GM12878 (cell line): ENCODE measurements around the gene SLC12A5.
A peak's percentile ranks its signal among the peaks of the same experiment; 100 is the strongest.

Experiments
- CEBPB ChIP-seq, 2 experiments: fragments of 150-350 bp in 1 of 2; IDR thresholded peaks; 2 replicates each; pipeline ENCODE4 v1.6.1; 2012 to 2014; ENCODE audit warnings: low read depth in 2 of 2, low read length in 2 of 2, borderline replicate concordance in 1 of 2, inconsistent platforms in 1 of 2
- CTCF ChIP-seq, 3 experiments: IDR thresholded peaks in 2 of 3; conservative IDR thresholded peaks in 1 of 3; 2 replicates each; pipeline ENCODE4 v1.5.1; 2011; ENCODE audit warnings: low read depth in 3 of 3, low read length in 3 of 3, mild to moderate bottlenecking in 3 of 3, control low read depth in 2 of 3, moderate library complexity in 2 of 3, inconsistent platforms in 1 of 3, mixed read lengths in 1 of 3; ENCODE audit not compliant: control insufficient read depth in 2 of 3, insufficient read depth in 1 of 3; ENCODE audit errors: extremely low read depth in 1 of 3
- E2F4 ChIP-seq: IDR thresholded peaks from 2 replicates; pipeline ENCODE4 v1.6.1; 2012; ENCODE audit warnings: low read depth, low read length, improper control_type of control experiment
- EZH2 ChIP-seq: IDR thresholded peaks from 2 replicates; pipeline ENCODE4 v1.6.1; 2012; ENCODE audit warnings: low read depth, mild to moderate bottlenecking, control low read depth, inconsistent platforms, low read length, borderline replicate concordance; ENCODE audit not compliant: control insufficient read depth
- JUND ChIP-seq: IDR thresholded peaks from 2 replicates; pipeline ENCODE4 v1.6.1; 2012; ENCODE audit warnings: low read depth, mild to moderate bottlenecking, low read length, improper control_type of control experiment, moderate library complexity
- POLR2AphosphoS5 ChIP-seq: IDR thresholded peaks from 2 replicates; pipeline ENCODE4 v1.6.1; 2011; ENCODE audit warnings: mild to moderate bottlenecking, low read length, inconsistent platforms
- SMAD1 ChIP-seq: fragments of 450-650 bp; IDR thresholded peaks from 2 replicates; pipeline ENCODE4 v1.6.1; 2018; ENCODE audit warnings: mild to moderate bottlenecking, low read depth; ENCODE audit not compliant: partially characterized antibody
- SMC3 ChIP-seq: IDR thresholded peaks from 2 replicates; pipeline ENCODE4 v1.6.1; 2011; ENCODE audit warnings: low read length, improper control_type of control experiment, borderline replicate concordance
- ZNF217 ChIP-seq: fragments of 450-650 bp; IDR thresholded peaks from 2 replicates; pipeline ENCODE4 v1.6.1; 2017; ENCODE audit warnings: antibody characterized with exemption, mild to moderate bottlenecking
- ZNF274 ChIP-seq: IDR thresholded peaks from one replicate; pipeline ENCODE4 v1.8.0; 2011; ENCODE audit not compliant: insufficient read length, insufficient read depth
- TF ChIP-seq, protein P1 (sequence below): IDR thresholded peaks from 2 replicates; pipeline ENCODE4 v1.6.1; 2012; ENCODE audit warnings: low read depth, low read length, improper control_type of control experiment

GRCh38 chr20:45987108-45987780 lies 41.8 kb upstream of the SLC12A5 start:
- peak; percentile 92 to 96 (median 93) for TF ChIP-seq CTCF (IDR thresholded peaks at IDR 0.05 in 2 of 3, conservative IDR thresholded peaks at IDR 0.05 in 1 of 3; ENCODE audit: control insufficient read depth in 2 of 3, extremely low read depth in 1 of 3, insufficient read depth in 1 of 3, low read depth in 3 of 3, low read length in 3 of 3)
- no peak for TF ChIP-seq SMAD1
- TF ChIP-seq CEBPB (IDR thresholded peaks at IDR 0.05; ENCODE audit: borderline replicate concordance in 1 of 2, low read depth in 2 of 2, low read length in 2 of 2), result no peak
- TF ChIP-seq SMC3, result peak; percentile 77
- TF ChIP-seq ZNF217, result no peak
- TF ChIP-seq ZNF274, result no peak
- no peak for TF ChIP-seq E2F4
- no peak for TF ChIP-seq JUND
- TF ChIP-seq EZH2, result no peak
- TF ChIP-seq, protein P1, sequence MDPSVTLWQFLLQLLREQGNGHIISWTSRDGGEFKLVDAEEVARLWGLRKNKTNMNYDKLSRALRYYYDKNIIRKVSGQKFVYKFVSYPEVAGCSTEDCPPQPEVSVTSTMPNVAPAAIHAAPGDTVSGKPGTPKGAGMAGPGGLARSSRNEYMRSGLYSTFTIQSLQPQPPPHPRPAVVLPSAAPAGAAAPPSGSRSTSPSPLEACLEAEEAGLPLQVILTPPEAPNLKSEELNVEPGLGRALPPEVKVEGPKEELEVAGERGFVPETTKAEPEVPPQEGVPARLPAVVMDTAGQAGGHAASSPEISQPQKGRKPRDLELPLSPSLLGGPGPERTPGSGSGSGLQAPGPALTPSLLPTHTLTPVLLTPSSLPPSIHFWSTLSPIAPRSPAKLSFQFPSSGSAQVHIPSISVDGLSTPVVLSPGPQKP, result no peak
- TF ChIP-seq POLR2AphosphoS5, result no peak
